Measurements from ENCODE around the gene CDYL2. TPM values are rescaled to one million over a fixed set of nuclear protein-coding genes. Genes with fewer than 3 reads are reported as not detected.

Gene CDYL2
- total and polyA plus RNA-seq, 2 experiments from 2014 or later = 7.4 to 12.2 TPM

DNA sequence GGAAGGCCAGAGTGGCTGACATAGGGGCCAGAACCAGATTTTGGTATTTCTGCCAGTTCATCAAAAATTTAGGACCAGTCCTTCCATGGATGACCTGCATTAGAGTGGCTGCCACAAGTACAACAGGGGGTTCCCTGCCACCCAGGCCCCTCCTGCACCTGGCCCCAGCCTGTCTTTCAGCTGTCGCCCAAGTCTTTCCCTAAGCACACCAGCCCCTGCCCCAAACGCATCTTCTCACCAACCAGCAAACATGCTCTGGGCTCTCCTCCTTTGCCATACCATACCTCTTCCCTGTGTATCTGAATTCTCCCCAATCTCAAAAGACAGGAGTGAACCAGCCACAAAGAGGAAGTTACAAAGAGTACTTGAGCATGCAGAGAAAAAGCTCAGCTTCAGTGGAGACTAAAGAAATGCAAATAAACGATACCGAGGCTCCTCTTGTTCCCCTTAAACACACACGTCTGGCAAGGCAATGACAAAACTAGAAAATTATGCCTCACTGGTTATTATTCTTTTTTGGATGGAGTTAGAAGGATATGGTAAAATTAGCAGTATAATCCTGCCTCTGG is 133.0 kb downstream of the CDYL2 start:
- H3K36me3 ChIP-seq (replicated peaks; ENCODE audit: insufficient read depth, low read depth) = no peaks in the 10 kb centered on the region
- no peaks in the 10 kb centered on the region for H3K4me1 ChIP-seq (ENCODE audit: insufficient read depth)
- H3K79me2 ChIP-seq = peaks cover 5% of the 10 kb centered on the region
- no peak overlapping the region for H3K4me3 ChIP-seq
- DNase-seq (ENCODE audit: low spot score) = no peak
- WGBS (ENCODE audit: low lambda C conversion rate, missing lambda C conversion rate) = 59% methylated on average over 5 of the region's 5 CpGs
- no peaks in the 10 kb centered on the region for H3K9me2 ChIP-seq (replicated peaks; ENCODE audit: insufficient read depth)
- no peaks in the 10 kb centered on the region for H4K20me1 ChIP-seq (ENCODE audit: insufficient read depth, poor library complexity, severe bottlenecking)
- H3K27ac ChIP-seq = no peak overlapping the region
- TF ChIP-seq EZH2 (IDR thresholded peaks at IDR 0.05; ENCODE audit: borderline replicate concordance) = no peak
- TF ChIP-seq EZH2phosphoT487 (IDR thresholded peaks at IDR 0.05; ENCODE audit: low read depth, severe bottlenecking, unreplicated experiment) = no peak
- no peak for TF ChIP-seq CTCF (IDR thresholded peaks at IDR 0.05; ENCODE audit: poor library complexity)
- no peaks in the 10 kb centered on the region for H3K27me3 ChIP-seq
- no peak overlapping the region for H3K4me2 ChIP-seq
- H2AFZ ChIP-seq = no peak overlapping the region
- no peaks in the 10 kb centered on the region for H3K9me3 ChIP-seq (ENCODE audit: low read depth)

DNA sequence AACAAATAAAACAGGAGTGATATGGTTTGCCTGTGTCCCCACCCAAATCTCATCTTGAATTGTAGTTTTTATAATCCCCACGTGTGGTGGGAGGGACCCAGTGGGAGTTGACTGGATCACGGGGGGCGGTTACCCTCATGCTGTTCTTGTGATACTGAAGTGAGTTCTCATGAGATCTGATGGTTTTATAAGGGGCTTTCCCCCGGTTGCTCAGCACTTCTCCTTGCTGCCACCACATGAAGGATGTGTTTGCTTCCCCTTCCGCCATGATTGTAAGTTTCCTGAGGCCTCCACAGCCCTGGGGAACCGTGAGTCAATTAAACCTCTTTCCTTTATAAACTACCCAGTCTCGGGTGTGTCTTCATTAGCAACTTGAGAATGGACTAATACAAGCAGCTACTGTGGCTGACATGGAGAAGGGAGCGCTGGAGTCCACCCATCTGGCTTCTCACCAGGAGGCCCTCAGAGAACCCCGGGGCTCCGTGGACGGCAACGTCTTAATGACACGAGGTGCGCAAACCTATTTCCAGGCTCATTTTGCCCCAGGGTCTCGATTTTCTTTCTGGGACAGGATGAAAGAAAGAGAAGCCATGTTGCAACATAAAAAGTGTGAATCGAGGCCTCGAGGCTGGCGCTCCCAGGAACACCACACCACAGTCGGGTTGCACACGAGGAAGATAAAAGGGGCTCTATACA is 134.1 kb downstream of the CDYL2 start:
- Histone ChIP-seq H2AFZ (no peak overlapping the region), H3K4me3 (no peak overlapping the region), H3K4me2 (no peak overlapping the region), H3K9me2 (replicated peaks; ENCODE audit: insufficient read depth) (no peaks in the 10 kb centered on the region), H3K79me2 (no peaks in the 10 kb centered on the region), H3K36me3 (replicated peaks; ENCODE audit: insufficient read depth, low read depth) (no peaks in the 10 kb centered on the region), H3K27me3 (no peaks in the 10 kb centered on the region), H4K20me1 (ENCODE audit: insufficient read depth, poor library complexity, severe bottlenecking) (no peaks in the 10 kb centered on the region), H3K4me1 (ENCODE audit: insufficient read depth) (no peaks in the 10 kb centered on the region), H3K9me3 (ENCODE audit: low read depth) (no peaks in the 10 kb centered on the region), H3K27ac (no peak overlapping the region)
- no peak for TF ChIP-seq EZH2phosphoT487 (IDR thresholded peaks at IDR 0.05; ENCODE audit: low read depth, severe bottlenecking, unreplicated experiment)
- no peak for TF ChIP-seq EZH2 (IDR thresholded peaks at IDR 0.05; ENCODE audit: borderline replicate concordance)
- TF ChIP-seq CTCF (IDR thresholded peaks at IDR 0.05; ENCODE audit: poor library complexity) = no peak
- no peak for DNase-seq (ENCODE audit: low spot score)
- WGBS (ENCODE audit: low lambda C conversion rate, missing lambda C conversion rate) = 91% methylated on average over 20 of the region's 20 CpGs

DNA sequence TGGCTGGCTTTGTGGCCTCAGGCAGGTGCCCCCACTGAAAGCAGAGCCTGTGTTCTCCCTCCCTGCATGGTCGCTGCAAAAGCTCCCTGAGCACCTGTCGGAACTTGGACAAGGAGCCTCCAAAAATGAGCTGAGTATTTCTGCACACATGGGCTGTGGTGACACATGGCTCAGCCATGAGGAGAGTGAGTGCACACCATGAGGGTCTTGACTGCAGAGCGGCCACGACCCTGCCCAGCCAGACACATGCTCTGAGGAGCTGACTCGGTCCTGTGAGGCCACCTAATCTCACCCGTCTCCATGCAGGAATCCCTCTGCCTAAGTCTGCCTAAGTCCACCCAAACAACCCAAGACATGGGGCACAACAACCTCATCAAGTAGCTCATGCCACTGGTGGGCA is 134.7 kb downstream of the CDYL2 start:
- DNase-seq (ENCODE audit: low spot score) = no peak
- Histone ChIP-seq H3K4me2 (no peak overlapping the region), H3K27me3 (no peaks in the 10 kb centered on the region), H3K9me2 (replicated peaks; ENCODE audit: insufficient read depth) (no peaks in the 10 kb centered on the region), H2AFZ (no peak overlapping the region), H3K79me2 (no peaks in the 10 kb centered on the region), H3K4me1 (ENCODE audit: insufficient read depth) (no peaks in the 10 kb centered on the region), H3K4me3 (no peak overlapping the region), H4K20me1 (ENCODE audit: insufficient read depth, poor library complexity, severe bottlenecking) (no peaks in the 10 kb centered on the region), H3K27ac (no peak overlapping the region), H3K9me3 (ENCODE audit: low read depth) (no peaks in the 10 kb centered on the region), H3K36me3 (replicated peaks; ENCODE audit: insufficient read depth, low read depth) (no peaks in the 10 kb centered on the region)
- 95% methylated on average over 6 of the region's 6 CpGs for WGBS (ENCODE audit: low lambda C conversion rate, missing lambda C conversion rate)
- TF ChIP-seq CTCF (IDR thresholded peaks at IDR 0.05; ENCODE audit: poor library complexity) = no peak
- no peak for TF ChIP-seq EZH2 (IDR thresholded peaks at IDR 0.05; ENCODE audit: borderline replicate concordance)
- no peak for TF ChIP-seq EZH2phosphoT487 (IDR thresholded peaks at IDR 0.05; ENCODE audit: low read depth, severe bottlenecking, unreplicated experiment)

All from hepatocyte (in vitro differentiated cells).